IPS-NIHi11 (cell line): Measurements from ENCODE around the gene SSTR4.

Experiments used
- DNase-seq: peaks from one replicate; pipeline ENCODE4 v3.0.0; 2012; ENCODE audit warnings: mixed read lengths, low spot score

Gene SSTR4

GRCh38 chr20:23086931-23087411 lies 51.9 kb downstream of the SSTR4 start:
- no peak for DNase-seq

GRCh38 chr20:23087587-23088251 lies 52.6 kb downstream of the SSTR4 start:
- DNase-seq: no peak
